SU-DHL-6 (cell line): ENCODE data around the gene TUBA4A.

ENCODE experiments used
- H2AFZ ChIP-seq: fragments of 200-600 bp; sonication (generic); 2 replicates; pipeline ENCODE4 v1.6.1; 2014; ENCODE audit warnings: low read depth, mild to moderate bottlenecking, moderate library complexity, mixed read lengths, antibody characterized with exemption, low read length; ENCODE audit not compliant: severe bottlenecking
- H3F3A ChIP-seq: fragments of 200-600 bp; shearing (Covaris generic); 2 replicates; pipeline ENCODE4 v1.6.0; 2016; ENCODE audit warnings: antibody characterized with exemption, mild to moderate bottlenecking; ENCODE audit not compliant: insufficient read depth
- H3K27ac ChIP-seq: fragments of 200-600 bp; sonication (generic); 2 replicates; pipeline ENCODE4 v1.5.1; 2016; ENCODE audit warnings: low read depth, mild to moderate bottlenecking, low read length, moderate library complexity, mixed read lengths
- H3K27me3 ChIP-seq: fragments of 200-600 bp; sonication (generic), shearing (Covaris generic); 2 replicates; pipeline ENCODE4 v1.6.0; 2014; ENCODE audit warnings: mild to moderate bottlenecking, low read length
- H3K36me3 ChIP-seq: fragments of 200-600 bp; sonication (generic); 2 replicates; pipeline ENCODE4 v1.6.1; 2014; ENCODE audit warnings: mild to moderate bottlenecking, low read length, mixed read lengths
- H3K4me2 ChIP-seq: fragments of 300-600, 200-600 bp; shearing (Covaris generic), sonication (generic); 2 replicates; pipeline ENCODE4 v1.6.0; 2014; ENCODE audit warnings: low read length, low read depth, mild to moderate bottlenecking; ENCODE audit not compliant: poor library complexity, severe bottlenecking
- H3K4me3 ChIP-seq: fragments of 200-600 bp; sonication (generic); 2 replicates; pipeline ENCODE4 v1.5.1; 2014; ENCODE audit warnings: antibody characterized with exemption, low read length, mild to moderate bottlenecking, mixed read lengths; ENCODE audit not compliant: insufficient read depth, poor library complexity, severe bottlenecking
- H3K79me2 ChIP-seq: fragments of 200-600 bp; sonication (generic); 2 replicates; pipeline ENCODE4 v1.6.1; 2014; ENCODE audit warnings: mild to moderate bottlenecking, low read length, moderate library complexity; ENCODE audit not compliant: insufficient read depth
- H3K9ac ChIP-seq: fragments of 200-600 bp; sonication (generic); 2 replicates; pipeline ENCODE4 v1.7.0; 2014; ENCODE audit warnings: mild to moderate bottlenecking, low read length
- H3K9me2 ChIP-seq: fragments of 200-600 bp; sonication (generic); replicated peaks from 2 replicates; pipeline ENCODE4 v1.6.1; 2014; ENCODE audit warnings: low read length; ENCODE audit not compliant: insufficient read depth
- H3K9me3 ChIP-seq: fragments of 200-600 bp; sonication (generic); 2 replicates; pipeline ENCODE4 v1.6.1; 2014; ENCODE audit warnings: low read length, mixed read lengths; ENCODE audit not compliant: insufficient read depth
- H4K20me1 ChIP-seq: fragments of 200-600 bp; sonication (generic); 2 replicates; pipeline ENCODE4 v1.6.1; 2014; ENCODE audit warnings: low read depth, mild to moderate bottlenecking, antibody characterized with exemption, low read length, moderate library complexity, mixed read lengths
- EZH2phosphoT487 ChIP-seq: fragments of 200-600 bp; sonication (generic), shearing (Covaris generic); conservative IDR thresholded peaks from 2 replicates; pipeline ENCODE4 v1.6.1; 2018; ENCODE audit warnings: mild to moderate bottlenecking, antibody characterized with exemption, low read length, moderate library complexity, mixed read lengths
- TF ChIP-seq, protein P1 (sequence below): fragments of 200-600 bp; sonication (generic); IDR thresholded peaks from one replicate; pipeline ENCODE4 v1.5.1; 2017; ENCODE audit warnings: antibody characterized with exemption, mild to moderate bottlenecking, low read length, moderate library complexity; ENCODE audit not compliant: insufficient read depth, poor library complexity, severe bottlenecking

The TUBA4A gene

DNA sequence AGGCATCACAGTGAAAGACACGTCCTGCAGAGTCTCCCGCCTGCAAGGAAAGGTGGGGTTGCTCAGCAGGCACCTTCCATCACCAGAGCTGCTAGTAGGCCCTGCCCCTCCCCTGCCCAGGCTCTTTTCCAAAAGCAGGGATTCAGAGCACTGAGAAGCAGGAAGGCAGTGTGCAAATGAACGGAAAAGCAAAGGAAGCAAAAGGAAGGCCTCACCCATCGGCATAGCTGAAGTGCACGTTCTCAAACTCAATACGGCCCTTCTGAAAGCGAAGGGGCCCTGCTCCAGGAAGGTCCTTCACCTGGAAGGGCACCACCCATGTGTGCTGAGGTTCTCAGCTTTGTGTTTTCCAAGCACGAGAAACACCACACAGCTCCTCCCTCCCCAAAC lies 40.7 kb downstream of the TUBA4A start:
- H3K36me3 ChIP-seq = no peaks in the 10 kb centered on the region

DNA sequence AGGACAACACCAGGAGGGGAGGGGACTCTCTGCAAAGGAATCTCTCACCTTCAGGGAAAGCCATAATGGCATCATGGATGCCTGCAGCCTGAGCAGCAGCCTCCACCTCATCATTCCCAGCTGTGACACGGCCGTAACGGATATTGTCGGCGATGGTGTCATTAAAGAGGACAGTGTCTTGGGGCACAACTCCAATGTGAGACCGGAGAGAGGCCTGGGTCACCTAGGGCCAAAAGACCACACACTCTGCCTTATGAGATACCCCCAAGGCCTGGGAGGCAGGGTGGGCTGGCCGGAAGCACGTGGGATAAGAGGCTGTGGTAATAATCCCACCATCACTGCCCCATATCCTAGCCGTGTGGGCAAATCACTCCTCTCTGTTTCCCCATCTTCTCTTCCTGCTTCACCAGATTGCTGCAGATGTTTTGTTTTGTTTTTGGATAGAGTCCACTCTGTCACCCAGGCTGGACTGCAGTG lies 42.8 kb downstream of the TUBA4A start:
- Histone ChIP-seq H3K9me3 (no peaks in the 10 kb centered on the region), H3K9ac (no peak overlapping the region), H2AFZ (no peak overlapping the region), H3K4me2 (no peak overlapping the region), H3K9me2 (no peaks in the 10 kb centered on the region), H3K36me3 (no peaks in the 10 kb centered on the region), H3K27ac (no peak overlapping the region), H3F3A (no peaks in the 10 kb centered on the region), H4K20me1 (no peaks in the 10 kb centered on the region), H3K79me2 (no peaks in the 10 kb centered on the region), H3K4me3 (no peak overlapping the region), H3K27me3 (no peaks in the 10 kb centered on the region)
- TF ChIP-seq, protein P1, sequence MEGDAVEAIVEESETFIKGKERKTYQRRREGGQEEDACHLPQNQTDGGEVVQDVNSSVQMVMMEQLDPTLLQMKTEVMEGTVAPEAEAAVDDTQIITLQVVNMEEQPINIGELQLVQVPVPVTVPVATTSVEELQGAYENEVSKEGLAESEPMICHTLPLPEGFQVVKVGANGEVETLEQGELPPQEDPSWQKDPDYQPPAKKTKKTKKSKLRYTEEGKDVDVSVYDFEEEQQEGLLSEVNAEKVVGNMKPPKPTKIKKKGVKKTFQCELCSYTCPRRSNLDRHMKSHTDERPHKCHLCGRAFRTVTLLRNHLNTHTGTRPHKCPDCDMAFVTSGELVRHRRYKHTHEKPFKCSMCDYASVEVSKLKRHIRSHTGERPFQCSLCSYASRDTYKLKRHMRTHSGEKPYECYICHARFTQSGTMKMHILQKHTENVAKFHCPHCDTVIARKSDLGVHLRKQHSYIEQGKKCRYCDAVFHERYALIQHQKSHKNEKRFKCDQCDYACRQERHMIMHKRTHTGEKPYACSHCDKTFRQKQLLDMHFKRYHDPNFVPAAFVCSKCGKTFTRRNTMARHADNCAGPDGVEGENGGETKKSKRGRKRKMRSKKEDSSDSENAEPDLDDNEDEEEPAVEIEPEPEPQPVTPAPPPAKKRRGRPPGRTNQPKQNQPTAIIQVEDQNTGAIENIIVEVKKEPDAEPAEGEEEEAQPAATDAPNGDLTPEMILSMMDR = no peak
- no peak for TF ChIP-seq EZH2phosphoT487

More for the DNA sequence above, 40.7 kb downstream of the TUBA4A start:
- no peaks in the 10 kb centered on the region for H4K20me1 ChIP-seq
- H3K9me3 ChIP-seq = no peaks in the 10 kb centered on the region
- no peaks in the 10 kb centered on the region for H3F3A ChIP-seq
- H2AFZ ChIP-seq = no peak overlapping the region
- H3K4me3 ChIP-seq = no peak overlapping the region
- H3K27me3 ChIP-seq = no peaks in the 10 kb centered on the region
- no peaks in the 10 kb centered on the region for H3K79me2 ChIP-seq
- H3K9me2 ChIP-seq = no peaks in the 10 kb centered on the region
- H3K27ac ChIP-seq = no peak overlapping the region
- no peak for TF ChIP-seq EZH2phosphoT487
- TF ChIP-seq, protein P1 = no peak
- no peak overlapping the region for H3K4me2 ChIP-seq
- no peak overlapping the region for H3K9ac ChIP-seq

DNA sequence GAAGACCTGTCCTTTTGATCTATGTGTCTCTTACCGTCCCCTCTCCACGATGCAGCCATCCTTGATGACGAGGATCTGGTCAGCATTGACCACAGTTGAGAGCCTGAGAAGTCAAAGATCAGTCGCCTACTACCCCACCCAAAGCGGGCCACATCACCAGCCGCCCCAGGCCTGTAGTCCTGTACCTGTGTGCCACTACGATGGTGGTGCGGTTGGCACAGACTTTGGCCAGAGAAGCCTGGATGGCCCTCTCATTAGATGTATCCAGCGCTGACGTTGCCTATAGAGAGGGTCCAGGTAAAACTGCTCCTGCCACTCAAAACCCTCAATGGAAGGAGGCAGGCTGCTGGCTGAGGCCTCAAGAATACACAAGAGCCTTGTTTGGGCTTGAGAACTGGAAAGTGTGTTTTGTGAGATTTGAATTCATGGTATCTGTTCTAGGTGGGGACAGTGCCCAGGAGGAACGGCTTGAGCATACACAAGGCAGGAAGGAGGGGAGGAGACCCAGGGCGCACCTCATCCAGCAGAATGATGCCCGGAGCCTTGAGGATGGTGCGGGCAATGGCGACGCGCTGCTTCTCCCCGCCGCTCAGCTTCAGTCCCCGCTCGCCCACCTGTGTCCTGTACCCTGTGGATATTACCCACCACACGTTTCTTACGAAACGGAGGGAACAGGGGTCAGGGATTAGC lies 43.4 kb downstream of the TUBA4A start:
- Histone ChIP-seq H2AFZ (no peak overlapping the region), H3K9me3 (no peaks in the 10 kb centered on the region), H3K9me2 (no peaks in the 10 kb centered on the region), H3K36me3 (no peaks in the 10 kb centered on the region), H3K4me3 (no peak overlapping the region), H3K27me3 (no peaks in the 10 kb centered on the region), H3K4me2 (no peak overlapping the region), H4K20me1 (no peaks in the 10 kb centered on the region), H3F3A (no peaks in the 10 kb centered on the region), H3K9ac (no peak overlapping the region), H3K79me2 (no peaks in the 10 kb centered on the region), H3K27ac (no peak overlapping the region)
- TF ChIP-seq, protein P1 = no peak
- no peak for TF ChIP-seq EZH2phosphoT487
